HUES64 (cell line): ENCODE results near the gene TGM4.

Source experiments
- H3K27ac ChIP-seq: 2 replicates; pipeline ENCODE4 v1.7.0; 2013; ENCODE audit warnings: low read depth, low read length, inconsistent platforms
- H3K27me3 ChIP-seq: 2 replicates; pipeline ENCODE4 v1.6.1; 2013; ENCODE audit warnings: mild to moderate bottlenecking, low read length; ENCODE audit not compliant: insufficient read depth
- H3K36me3 ChIP-seq: 2 replicates; pipeline ENCODE4 v1.6.1; 2013; ENCODE audit warnings: mild to moderate bottlenecking, low read length; ENCODE audit not compliant: insufficient read depth
- H3K4me1 ChIP-seq: 2 replicates; pipeline ENCODE4 v1.6.1; 2013; ENCODE audit warnings: mild to moderate bottlenecking, low read length, moderate library complexity; ENCODE audit not compliant: insufficient read depth
- H3K4me3 ChIP-seq: 2 replicates; pipeline ENCODE4 v1.5.1; 2013; ENCODE audit warnings: mild to moderate bottlenecking, low read length, moderate library complexity
- H3K9ac ChIP-seq: 2 replicates; pipeline ENCODE4 v1.6.1; 2013; ENCODE audit warnings: mild to moderate bottlenecking, low read depth, low read length
- H3K9me3 ChIP-seq: 2 replicates; pipeline ENCODE4 v1.6.1; 2013; ENCODE audit warnings: low read depth, low read length; ENCODE audit not compliant: insufficient read depth
- WGBS: fragments of 150-250, 120-280 bp; methylation state at CpG from one replicate; pipeline ENCODE4 v1.1.7; 2013; ENCODE audit warnings: missing lambda C conversion rate; 5-methylcytosine and 5-hydroxymethylcytosine counted together

TGM4 gene

DNA sequence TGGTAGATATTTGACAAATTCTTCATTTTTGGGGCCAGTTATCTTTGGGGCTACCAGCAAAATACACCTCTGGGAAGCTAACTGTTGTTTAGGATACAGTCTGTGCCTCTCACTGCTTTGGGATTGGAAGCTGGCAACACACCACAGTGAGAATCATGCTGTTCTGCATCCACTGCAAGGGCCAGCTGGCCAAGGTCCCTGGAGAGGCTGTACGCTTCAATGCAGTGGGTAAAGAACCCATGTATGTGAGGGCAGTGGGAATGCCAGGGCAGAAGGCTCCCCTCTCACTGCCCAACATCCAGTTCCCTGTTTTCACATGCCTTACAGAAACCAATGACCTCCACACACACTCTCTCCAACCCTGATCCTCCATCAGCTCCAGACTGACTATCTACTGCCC is 81.5 kb downstream of the TGM4 start:
- Histone ChIP-seq H3K27me3 (no peaks in the 10 kb centered on the region), H3K4me3 (no peak overlapping the region), H3K27ac (no peak overlapping the region), H3K4me1 (peaks cover 2% of the 10 kb centered on the region), H3K36me3 (peaks cover 31% of the 10 kb centered on the region), H3K9ac (no peak overlapping the region), H3K9me3 (no peaks in the 10 kb centered on the region)
- WGBS, result 82% methylated on average over 1 of the region's 1 CpG

DNA sequence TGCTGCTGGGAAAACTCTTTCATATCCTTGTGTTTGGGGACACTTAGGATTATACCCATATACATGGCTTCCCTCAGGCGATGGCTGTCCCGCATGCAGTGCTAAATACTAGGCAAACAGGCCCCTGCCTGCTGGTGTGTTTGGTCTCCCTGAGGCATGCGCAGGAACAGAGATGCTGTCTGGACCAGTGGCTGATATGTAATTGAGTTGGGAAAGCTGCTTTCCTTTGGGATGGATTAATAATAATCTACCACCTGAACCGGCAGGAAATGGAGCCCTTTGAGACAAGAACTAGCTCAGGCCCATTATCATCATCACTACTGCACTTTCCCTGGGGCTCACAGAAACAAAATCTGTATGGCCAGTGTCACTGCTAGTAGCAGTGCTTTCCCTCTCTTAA is 83.6 kb downstream of the TGM4 start:
- H3K4me1 ChIP-seq, result no peaks in the 10 kb centered on the region
- H3K9me3 ChIP-seq, result no peaks in the 10 kb centered on the region
- no peak overlapping the region for H3K27ac ChIP-seq
- no peaks in the 10 kb centered on the region for H3K27me3 ChIP-seq
- over 99% methylated on average over 4 of the region's 4 CpGs for WGBS
- H3K9ac ChIP-seq, result no peak overlapping the region
- no peak overlapping the region for H3K4me3 ChIP-seq
- H3K36me3 ChIP-seq, result peaks cover 31% of the 10 kb centered on the region

DNA sequence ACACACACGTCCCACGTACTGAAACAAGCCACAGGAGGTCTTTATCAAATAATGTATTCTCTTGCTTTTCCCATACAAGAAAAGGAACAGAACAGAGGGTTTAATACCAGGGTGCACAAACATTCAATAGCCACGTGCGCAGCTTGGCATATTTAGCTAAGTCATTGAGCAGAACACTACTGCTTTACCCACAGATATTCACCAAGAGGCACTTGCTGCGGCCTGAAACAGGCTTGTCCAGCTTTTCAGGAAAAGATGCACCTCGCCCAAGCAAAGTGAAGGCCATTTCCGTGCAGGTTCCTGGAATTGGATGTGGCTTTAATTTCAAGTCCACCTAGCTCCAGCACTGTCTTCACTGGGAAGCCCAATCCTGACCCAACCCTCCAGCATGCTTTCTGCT is 84.0 kb downstream of the TGM4 start:
- Histone ChIP-seq H3K36me3 (peaks cover 30% of the 10 kb centered on the region), H3K4me3 (no peak overlapping the region), H3K9me3 (no peaks in the 10 kb centered on the region), H3K4me1 (no peaks in the 10 kb centered on the region), H3K27ac (no peak overlapping the region), H3K27me3 (no peaks in the 10 kb centered on the region), H3K9ac (no peak overlapping the region)
- WGBS, result 92% methylated on average over 7 of the region's 7 CpGs

DNA sequence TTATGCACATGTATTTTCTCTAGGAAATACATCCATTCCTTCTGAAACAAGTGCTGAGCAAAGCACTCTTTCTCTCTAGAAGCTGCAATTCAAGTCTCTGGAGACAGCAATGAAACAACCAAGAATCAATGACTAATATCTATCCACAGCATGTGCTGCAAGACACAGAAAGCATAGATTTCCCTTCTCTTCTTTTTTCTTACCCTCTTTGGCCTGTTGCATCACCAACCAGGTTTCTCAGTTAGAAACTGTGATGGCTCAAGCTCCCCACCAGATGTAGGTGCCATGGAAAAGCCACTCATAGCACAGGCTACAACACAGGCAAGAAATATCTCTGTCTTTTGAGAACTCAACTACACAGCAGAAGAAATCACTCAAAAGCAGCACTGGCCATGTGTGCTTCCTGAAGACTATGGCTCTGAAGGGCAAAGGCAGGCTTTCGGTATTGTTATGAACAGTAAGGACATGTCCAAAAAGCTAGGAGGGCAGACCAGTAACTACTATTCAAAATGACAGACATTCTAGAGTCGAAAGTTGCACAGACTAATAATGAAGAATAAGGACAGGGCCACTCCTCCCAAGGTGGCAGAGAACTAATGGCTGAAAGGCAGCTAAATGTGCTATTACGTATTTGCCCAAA is 86.1 kb downstream of the TGM4 start:
- H3K4me3 ChIP-seq, result no peak overlapping the region
- WGBS, result 94% methylated on average over 3 of the region's 3 CpGs
- no peaks in the 10 kb centered on the region for H3K9me3 ChIP-seq
- no peak overlapping the region for H3K9ac ChIP-seq
- H3K27ac ChIP-seq, result no peak overlapping the region
- no peaks in the 10 kb centered on the region for H3K4me1 ChIP-seq
- H3K27me3 ChIP-seq, result no peaks in the 10 kb centered on the region
- peaks cover 22% of the 10 kb centered on the region for H3K36me3 ChIP-seq

DNA sequence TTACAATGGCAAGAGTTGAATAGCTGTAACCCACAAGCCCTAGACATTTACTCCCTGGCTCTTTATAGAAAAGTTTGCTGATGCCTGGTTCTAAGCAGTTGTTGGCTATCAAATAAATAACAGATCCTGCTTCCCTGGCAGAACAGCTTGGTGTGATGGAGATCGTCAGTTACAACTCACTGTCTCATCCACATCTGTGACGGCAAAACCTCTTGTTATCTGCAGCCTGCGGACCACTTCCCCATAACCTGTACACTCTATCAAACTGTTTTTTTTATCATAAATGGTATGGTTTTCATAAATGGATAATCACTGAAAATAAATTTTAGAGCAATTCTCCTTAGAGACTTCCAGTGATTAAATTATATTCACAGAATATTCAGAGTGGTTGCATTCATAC is 87.5 kb downstream of the TGM4 start:
- Histone ChIP-seq H3K27ac (no peak overlapping the region), H3K4me1 (no peaks in the 10 kb centered on the region), H3K9ac (no peak overlapping the region; the same call in 1 of the 2 replicates), H3K9me3 (no peaks in the 10 kb centered on the region), H3K36me3 (peaks cover 20% of the 10 kb centered on the region), H3K4me3 (no peak overlapping the region), H3K27me3 (no peaks in the 10 kb centered on the region)
- WGBS, result 80% methylated on average over 3 of the region's 3 CpGs

- no peaks in the 10 kb centered on the region for H3K9me3 ChIP-seq
- H3K36me3 ChIP-seq, result peaks cover 14% of the 10 kb centered on the region
- no peaks in the 10 kb centered on the region for H3K27me3 ChIP-seq
- WGBS, result 95% methylated on average over 6 of the region's 6 CpGs
- H3K4me3 ChIP-seq, result no peak overlapping the region
- H3K27ac ChIP-seq, result no peak overlapping the region
- H3K9ac ChIP-seq, result no peak overlapping the region
- no peaks in the 10 kb centered on the region for H3K4me1 ChIP-seq
Observed at GRCh38 chr3:44962621-44963393, 88.4 kb downstream of the TGM4 start.

DNA sequence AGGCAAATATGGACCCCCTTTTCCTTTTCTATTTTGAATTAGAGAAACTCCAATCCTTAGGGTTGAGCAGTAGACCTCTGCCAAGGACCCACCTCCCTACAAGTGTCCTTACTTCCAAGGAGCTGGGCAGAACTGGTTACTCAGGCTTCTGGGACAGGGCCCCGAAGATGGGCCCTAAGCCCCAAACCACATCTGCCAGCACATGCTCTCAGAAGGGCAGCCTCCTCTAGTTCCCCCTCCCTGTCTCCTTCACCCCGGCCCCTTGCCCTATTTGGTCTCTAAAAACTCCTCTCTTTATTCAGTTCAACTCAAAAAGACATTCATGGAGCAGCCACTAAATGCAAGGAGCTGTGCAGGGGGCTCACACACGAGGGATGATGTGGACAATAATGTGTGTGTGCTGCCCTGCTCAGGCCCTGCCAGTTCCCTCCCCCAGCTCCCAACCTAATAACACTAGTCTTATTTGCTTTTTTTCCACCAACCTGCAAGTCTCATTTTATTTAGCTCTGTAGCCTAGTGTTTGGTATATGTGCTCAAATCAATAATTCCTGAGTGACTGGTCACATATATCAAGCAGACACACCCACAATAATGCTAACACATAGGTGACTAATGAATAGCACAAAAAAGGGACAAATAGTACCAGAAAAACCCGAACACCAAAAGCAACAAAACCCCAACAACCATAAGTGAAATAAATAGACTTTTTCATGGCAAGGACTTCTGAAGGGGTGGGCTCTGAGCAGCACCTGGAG is 89.3 kb downstream of the TGM4 start:
- H3K36me3 ChIP-seq, result peaks cover 6% of the 10 kb centered on the region
- H3K27ac ChIP-seq, result no peak overlapping the region
- no peak overlapping the region for H3K9ac ChIP-seq
- no peaks in the 10 kb centered on the region for H3K27me3 ChIP-seq
- WGBS, result 91% methylated on average over 3 of the region's 4 CpGs
- no peaks in the 10 kb centered on the region for H3K4me1 ChIP-seq
- no peak overlapping the region for H3K4me3 ChIP-seq
- no peaks in the 10 kb centered on the region for H3K9me3 ChIP-seq
